Upper lobe of right lung (tissue), 1 donor: ENCODE results near the gene CROCC. TPM values are rescaled to one million over a fixed set of nuclear protein-coding genes. Genes with fewer than 3 reads are reported as not detected.
A peak's percentile ranks its signal among the peaks of the same experiment; 100 is the strongest.

Source experiments
- ATAC-seq: fragments of 200-7000 bp; cut with Tn5 transposase; one replicate; pipeline ENCODE4 v1.9.1; 2020; ENCODE audit warnings: mild to moderate bottlenecking, moderate library complexity
- DNase-seq: peaks from one replicate; pipeline ENCODE4 v3.0.0-alpha.2; 2020
- H3K27ac ChIP-seq: fragments of 200-600 bp; one replicate; pipeline ENCODE4 v1.8.0; 2022
- H3K27me3 ChIP-seq: fragments of 200-600 bp; one replicate; pipeline ENCODE4 v1.8.0; 2022; ENCODE audit warnings: mild to moderate bottlenecking
- H3K36me3 ChIP-seq: fragments of 200-600 bp; one replicate; pipeline ENCODE4 v1.8.0; 2022
- H3K4me1 ChIP-seq: fragments of 200-600 bp; one replicate; pipeline ENCODE4 v1.8.0; 2022
- H3K4me3 ChIP-seq: fragments of 200-600 bp; one replicate; pipeline ENCODE4 v1.8.0; 2022; ENCODE audit warnings: mild to moderate bottlenecking
- H3K9me3 ChIP-seq: fragments of 200-600 bp; one replicate; pipeline ENCODE4 v1.8.0; 2022
- CTCF ChIP-seq: fragments of 200-600 bp; IDR thresholded peaks from one replicate; pipeline ENCODE4 v1.8.0; 2022; ENCODE audit warnings: antibody characterized with exemption
- intact Hi-C: fragments of 100-400 bp; cut with DNase I; formaldehyde crosslinking; loops from one replicate; pipeline ENCODE4 v1.11.0; 2022
- total RNA-seq: library from RNA; stranded (reverse); fragmentation: NEBNext Ultra II Directional; extraction: Animal tissue kit (Norgen Biotek cat#: 25700); gene quantifications from one replicate; pipeline ENCODE4 v1.2.1, GENCODE V29; 2021
- donor health status: DM: no; HTN: yes; CAD: no; lungs with severe emphysema.

Gene CROCC
- total RNA-seq, 1 donor from 2014 or later = 20.9 TPM

GRCh38 chr1:16970132-16970910 lies 48.6 kb downstream of the CROCC start:
- intact Hi-C loops = no loop called here
- ATAC-seq (no peak), DNase-seq (no peak)
- H3K36me3 ChIP-seq = peaks cover 12% of the 10 kb centered on the region
- peaks cover 11% of the 10 kb centered on the region for H3K4me1 ChIP-seq
- H3K4me3 ChIP-seq = no peak overlapping the region
- H3K27me3 ChIP-seq = no peaks in the 10 kb centered on the region
- no peaks in the 10 kb centered on the region for H3K9me3 ChIP-seq
- TF ChIP-seq CTCF = no peak
- no peak overlapping the region for H3K27ac ChIP-seq

- no peaks in the 10 kb centered on the region for H3K9me3 ChIP-seq
- H3K27ac ChIP-seq = no peak overlapping the region
- no peak overlapping the region for H3K4me3 ChIP-seq
- no peak for TF ChIP-seq CTCF
- ATAC-seq (peak; percentile 44), DNase-seq (no peak)
- H3K4me1 ChIP-seq = peaks cover 11% of the 10 kb centered on the region
- peaks cover 5% of the 10 kb centered on the region for H3K36me3 ChIP-seq
- intact Hi-C loops = no loop called here
- no peaks in the 10 kb centered on the region for H3K27me3 ChIP-seq
Observed at GRCh38 chr1:16971341-16972188, 49.8 kb downstream of the CROCC start.

GRCh38 chr1:16972189-16972895 lies 50.6 kb downstream of the CROCC start:
- Histone ChIP-seq H3K27ac (no peak overlapping the region), H3K9me3 (no peaks in the 10 kb centered on the region), H3K36me3 (peaks cover 5% of the 10 kb centered on the region), H3K27me3 (no peaks in the 10 kb centered on the region), H3K4me3 (no peak overlapping the region), H3K4me1 (peaks cover 4% of the 10 kb centered on the region)
- TF ChIP-seq CTCF = no peak
- DNase-seq (no peak), ATAC-seq (no peak)
- intact Hi-C loops = no loop called here

- H3K9me3 ChIP-seq = no peaks in the 10 kb centered on the region
Observed at GRCh38 chr1:16973215-16973614, 51.5 kb downstream of the CROCC start.

More at GRCh38 chr1:16973215-16973614, 51.5 kb downstream of the CROCC start:
- H3K4me1 ChIP-seq = no peaks in the 10 kb centered on the region
- TF ChIP-seq CTCF = no peak
- intact Hi-C loops = no loop called here
- no peaks in the 10 kb centered on the region for H3K27me3 ChIP-seq
- peaks cover 4% of the 10 kb centered on the region for H3K36me3 ChIP-seq
- H3K4me3 ChIP-seq = no peak overlapping the region
- no peak overlapping the region for H3K27ac ChIP-seq
- DNase-seq (no peak), ATAC-seq (no peak)
